ENCODE measurements around the gene SKP1.

DNA sequence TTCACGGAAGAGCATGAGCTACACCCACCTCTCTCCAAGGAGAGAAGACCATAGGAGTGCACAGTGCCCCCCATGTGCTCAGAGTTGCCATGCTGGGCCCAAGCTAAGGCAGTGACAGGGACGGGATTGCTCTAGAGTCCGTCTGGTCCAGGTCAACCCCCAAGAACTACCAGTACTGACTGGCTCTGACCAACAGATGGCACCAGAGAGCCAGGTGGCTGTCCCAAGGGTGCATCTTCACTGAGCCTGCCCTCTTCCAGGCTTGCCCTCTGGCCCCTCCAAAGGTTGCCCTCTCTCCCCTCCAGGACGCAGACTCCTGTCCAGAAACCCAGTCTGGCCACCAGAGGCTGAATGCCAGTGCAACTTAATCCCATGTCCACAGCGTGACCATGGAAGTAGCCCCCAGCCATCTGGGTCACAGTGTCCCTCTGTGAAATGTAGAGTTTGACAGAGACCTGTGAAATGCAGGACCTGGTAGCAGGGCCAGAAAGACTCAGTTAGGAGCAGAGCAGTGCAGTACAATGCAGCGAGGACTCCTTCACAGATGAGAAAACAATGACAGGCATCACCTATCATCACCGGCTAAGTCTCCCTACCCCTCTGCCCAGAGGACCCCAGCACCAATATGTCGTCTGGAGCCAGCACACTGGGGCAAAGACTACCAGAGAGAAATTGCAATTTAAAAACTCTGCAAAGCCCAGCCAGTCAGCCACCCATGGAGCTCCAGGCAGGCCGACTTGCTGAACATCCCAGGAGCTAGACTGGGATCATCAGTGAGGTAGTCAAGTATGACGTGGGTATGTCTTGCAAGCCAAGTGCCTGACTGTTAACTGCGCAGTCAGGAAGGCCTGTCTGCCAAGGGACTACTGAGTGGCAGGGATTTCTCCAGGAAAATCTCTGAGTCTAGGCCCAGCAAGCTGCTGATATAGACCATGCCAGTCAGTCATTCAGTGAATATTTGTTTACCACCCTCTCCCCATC lies 7.7 kb upstream of the SKP1 start:
- no peak for TF ChIP-seq POLR2A (IDR thresholded peaks at IDR 0.05; ENCODE audit: low read depth, low read length)
- TF ChIP-seq TAF1 (IDR thresholded peaks at IDR 0.05; ENCODE audit: borderline replicate concordance, low read depth, low read length), result no peak
